GM21619 (cell line): Measurements from ENCODE around the gene PAGE2B.
"Not testable (repeated sequence)": the region's sequence is repeated elsewhere in the genome, so short reads cannot be mapped to it uniquely, and the experiment has no call there.

ENCODE experiments used
- ATAC-seq: cut with Tn5 transposase; IDR thresholded peaks from one replicate; pipeline ENCODE4 v1.9.1; 2021; ENCODE audit not compliant: unreplicated experiment

Gene PAGE2B, protein sequence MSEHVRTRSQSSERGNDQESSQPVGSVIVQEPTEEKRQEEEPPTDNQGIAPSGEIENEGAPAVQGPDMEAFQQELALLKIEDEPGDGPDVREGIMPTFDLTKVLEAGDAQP

DNA sequence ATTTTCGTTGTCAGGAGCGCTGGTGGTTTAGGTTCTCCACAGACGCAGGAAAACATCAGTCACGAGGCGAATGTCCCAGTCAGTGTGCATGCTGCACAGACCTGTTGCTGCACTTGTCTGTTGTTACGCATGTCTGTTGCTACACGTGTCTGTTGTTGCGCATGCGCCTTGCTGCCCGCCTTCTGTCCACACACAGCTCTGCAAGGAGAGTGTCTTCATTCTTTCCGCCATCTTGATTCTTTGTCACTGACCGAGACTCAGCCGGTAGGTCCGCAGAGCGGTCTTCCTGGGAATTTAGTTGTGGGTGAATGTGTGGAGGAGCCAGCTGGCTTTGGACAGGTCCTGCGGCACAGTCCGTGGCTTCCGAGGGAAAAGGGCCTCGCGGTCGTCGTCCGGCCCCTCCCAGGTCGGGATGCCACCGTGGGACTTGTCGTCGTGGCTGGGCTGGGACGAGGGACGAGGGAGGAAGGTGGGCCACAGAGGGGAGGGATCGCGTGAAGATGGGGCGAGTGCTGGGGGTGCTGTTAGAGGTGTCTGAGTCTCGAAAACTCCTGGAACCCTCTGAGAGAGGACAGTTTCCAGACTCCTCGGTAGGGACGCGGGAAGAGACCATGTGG lies at the start of gene PAGE2B:
Gene PAGE2B (plus strand): TSS at position 180 of the 617 bp plus-strand sequence. CDS start 1,012 bp downstream, outside the sequence.
- no peak for ATAC-seq

DNA sequence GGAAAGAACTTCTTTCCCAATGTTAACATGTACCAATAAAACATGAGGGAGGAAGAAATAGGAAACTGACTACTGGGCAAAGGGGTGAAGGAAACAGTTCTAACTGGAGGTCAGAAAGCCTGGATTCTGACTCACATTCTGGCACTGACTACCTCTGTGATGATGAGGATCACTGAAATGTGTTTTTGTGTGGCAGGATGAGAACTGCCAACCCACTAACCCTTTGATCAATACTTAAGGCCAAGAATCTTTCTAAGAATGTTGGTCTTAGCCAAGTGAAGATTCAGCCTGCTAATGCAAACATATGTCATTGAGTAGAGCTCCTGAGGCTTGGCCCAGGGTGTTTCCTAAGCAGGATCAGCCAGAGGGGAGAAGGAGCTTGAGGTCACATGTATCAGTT lies 48.7 kb upstream of the PAGE2B start:
- no peak for ATAC-seq

DNA sequence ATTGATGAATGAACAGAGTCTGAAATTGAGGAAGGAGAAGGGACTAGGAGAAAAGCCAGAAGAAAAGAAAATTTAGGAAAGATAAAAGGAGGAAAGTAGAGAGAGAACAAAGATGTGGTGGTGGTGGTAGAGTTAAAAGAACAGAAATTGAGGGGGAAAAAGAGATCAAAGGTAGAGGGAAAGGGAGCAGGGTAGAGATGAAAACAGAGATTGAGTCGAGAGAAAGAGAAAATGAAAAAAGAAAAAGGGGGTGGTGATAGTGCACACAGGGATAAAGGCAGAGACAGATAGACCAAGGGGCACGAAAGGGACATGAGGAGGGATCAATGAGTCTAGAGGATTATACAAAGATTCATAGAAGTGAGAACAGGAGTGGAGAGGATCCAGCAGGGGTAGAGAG lies 48.0 kb upstream of the PAGE2B start:
- ATAC-seq: no peak

DNA sequence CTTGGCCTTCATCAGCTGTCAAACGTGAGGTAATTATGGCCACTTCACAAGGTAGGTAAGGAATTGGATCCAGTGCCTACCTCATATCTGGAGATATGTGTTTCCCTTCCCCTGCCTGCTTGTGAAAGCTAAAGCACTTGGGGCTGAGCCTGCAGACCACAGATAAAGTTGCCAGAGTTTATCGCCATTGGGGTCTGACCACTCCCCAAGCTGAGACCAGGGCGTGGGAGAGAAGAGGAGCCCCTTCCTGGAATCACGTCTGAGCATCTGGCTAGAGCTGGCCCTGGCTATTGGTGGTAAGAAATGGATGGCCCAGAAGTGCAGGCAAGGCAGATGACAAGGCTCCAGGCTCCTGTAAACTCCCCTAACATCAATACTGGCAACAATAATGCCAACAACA lies 46.8 kb upstream of the PAGE2B start:
- no peak for ATAC-seq

DNA sequence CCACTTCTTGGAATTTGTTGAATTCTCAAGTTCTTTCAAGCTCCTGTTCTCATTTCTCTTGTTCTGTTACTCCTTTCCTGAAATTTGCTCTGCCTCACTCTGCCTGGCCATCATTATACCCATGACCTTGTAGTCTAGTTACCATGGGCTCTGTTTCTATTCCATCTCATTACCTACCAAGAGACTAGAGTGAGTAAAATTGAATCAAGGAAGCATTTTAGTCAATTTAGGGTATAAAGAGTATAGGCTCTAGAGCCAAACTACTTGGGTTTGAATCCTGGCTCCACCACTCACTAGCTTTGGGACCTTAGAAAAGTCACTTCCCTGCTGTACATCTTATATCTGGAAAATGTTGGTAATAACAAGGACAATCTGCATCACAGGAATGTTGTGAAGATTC lies 46.2 kb upstream of the PAGE2B start:
- ATAC-seq: no peak

DNA sequence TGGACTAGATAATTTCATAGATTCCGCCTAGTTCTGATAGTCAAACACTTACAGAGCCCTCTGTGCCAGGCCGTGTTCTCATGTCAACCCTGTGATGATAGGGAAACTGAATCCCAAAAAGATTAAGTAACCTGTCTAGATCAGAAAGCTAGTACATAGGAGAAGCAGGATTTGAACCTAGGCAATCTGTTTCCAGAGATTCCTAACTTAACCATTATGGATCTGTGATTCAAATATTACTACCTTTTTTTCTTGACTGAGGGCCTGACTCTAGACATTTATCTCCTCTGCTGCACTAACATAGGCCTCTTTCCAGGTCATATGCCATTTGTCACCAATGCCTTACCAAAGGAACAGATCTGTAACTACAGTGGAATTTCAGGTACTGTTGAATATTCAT lies 45.5 kb upstream of the PAGE2B start:
- ATAC-seq: no peak

DNA sequence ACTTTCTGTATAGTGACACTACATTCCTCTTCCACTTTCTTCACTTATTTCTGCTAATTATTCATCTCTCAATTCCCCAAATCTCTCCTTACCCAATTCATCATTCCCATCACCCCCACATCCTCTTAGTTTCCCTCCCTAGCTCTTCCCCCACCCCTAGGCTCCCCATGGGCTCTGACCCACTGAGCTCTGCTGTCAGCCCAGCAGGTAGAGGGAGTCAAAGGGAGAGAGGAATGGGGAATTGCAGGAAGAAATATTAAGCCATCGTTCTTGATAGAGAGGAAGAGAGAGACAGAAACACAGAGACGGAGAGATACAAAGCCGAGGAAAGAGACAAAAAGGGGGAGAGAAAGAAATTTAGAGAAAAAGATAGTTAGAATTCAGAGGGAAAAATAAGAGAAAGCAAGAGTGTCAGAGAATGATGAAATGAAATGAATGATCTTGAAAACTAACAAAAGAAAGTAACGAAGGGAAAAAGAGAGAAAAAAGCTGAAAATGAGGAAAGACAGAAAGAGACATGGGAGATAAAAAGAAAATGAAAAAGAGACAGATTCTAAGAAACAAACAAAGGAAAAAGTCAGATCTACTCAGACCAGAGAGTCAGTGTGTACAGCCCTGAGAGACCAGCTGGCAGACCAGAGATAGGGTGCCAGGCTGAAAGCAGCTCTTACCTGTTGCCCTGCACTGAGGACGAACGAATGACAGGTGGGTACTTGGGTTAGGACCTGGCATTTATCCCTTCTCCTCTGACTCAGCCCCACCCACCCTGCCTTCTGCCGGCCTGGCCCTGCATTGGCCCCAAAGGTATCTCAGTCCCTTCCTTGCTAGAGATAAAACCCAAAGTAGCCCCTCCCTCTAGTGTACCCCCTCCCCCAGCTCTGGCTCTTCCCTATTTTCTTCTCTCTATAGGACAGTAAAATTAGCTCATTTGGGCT lies 44.3 kb upstream of the PAGE2B start, which contains the start of gene ALAS2:
Gene ALAS2 (minus strand): TSS at position 707 of the 935 bp plus-strand sequence. CDS start 4,977 bp downstream, outside the sequence.
- no peak for ATAC-seq

DNA sequence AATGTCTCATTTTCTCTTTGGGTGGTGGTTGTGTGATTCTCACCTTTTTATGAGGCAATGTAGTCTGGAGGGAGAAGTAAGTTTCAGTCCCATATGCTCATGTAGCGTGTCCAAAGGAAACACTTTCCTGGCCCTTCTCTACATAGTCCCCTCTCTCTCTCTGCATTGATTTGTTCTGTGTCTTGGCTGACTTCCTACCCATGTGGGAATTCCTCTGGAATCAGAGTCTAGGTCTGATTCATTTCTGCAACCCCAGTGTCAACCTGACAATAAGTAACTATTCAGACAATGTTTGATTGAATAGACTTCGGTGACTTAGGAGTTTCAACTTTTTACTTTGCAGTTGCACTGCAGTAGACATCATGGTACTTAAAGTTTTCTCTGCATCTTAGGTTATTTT lies 41.4 kb upstream of the PAGE2B start:
- ATAC-seq: no peak

DNA sequence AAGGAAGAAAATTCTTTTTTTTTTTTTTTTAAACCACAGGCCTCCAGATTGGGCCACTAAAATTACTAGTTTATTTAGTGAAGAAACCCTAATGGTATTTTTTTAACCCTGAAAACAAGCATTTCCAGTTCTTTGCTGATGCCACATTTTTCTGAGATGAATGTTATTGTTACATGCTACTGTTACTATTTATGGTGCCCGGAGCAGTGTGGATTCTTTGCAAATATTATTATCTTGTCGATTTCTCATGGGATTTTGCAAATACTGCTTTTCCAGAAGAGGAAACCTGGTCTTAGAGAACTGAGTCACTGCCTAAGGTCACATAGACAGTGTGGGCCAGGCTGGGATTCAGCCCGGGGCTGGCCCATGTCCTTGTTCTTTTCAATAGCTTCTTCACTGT lies 35.4 kb upstream of the PAGE2B start:
- ATAC-seq: no peak

DNA sequence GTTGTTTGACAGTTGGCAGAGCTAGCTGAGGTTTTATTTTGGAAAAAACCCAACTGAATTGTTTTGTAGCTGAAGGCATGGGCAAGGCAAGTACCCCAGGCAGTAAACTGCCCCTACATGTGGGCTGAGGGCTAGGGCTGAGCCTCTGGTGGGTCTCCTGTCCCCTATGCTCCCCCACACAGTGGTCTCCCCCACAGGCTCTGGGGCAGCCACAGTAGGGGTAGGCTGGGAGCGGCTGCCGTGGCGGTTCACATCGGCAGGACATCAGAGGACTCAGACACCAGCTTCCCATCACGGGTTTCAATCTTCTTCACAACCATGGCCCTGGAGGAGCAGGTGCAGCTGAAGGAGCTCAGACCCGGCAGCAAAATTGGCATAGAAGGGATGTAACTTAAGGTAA lies 33.3 kb upstream of the PAGE2B start:
- no peak for ATAC-seq

DNA sequence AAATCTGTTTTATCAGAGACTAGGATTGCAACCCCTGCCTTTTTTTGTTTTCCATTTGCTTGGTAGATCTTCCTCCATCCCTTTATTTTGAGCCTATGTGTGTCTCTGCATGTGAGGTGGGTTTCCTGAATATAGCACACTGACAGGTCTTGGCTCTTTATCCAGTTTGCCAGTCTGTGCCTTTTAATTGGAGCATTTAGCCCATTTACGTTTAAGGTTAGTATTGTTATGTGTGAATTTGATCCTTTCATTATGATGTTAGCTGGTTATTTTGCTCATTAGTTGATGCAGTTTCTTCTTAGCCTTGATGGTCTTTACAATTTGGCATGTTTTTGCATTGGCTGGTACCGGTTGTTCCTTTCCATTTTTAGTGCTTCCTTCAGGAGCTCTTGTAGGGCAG lies 24.2 kb upstream of the PAGE2B start:
- ATAC-seq: not testable (repeated sequence)

DNA sequence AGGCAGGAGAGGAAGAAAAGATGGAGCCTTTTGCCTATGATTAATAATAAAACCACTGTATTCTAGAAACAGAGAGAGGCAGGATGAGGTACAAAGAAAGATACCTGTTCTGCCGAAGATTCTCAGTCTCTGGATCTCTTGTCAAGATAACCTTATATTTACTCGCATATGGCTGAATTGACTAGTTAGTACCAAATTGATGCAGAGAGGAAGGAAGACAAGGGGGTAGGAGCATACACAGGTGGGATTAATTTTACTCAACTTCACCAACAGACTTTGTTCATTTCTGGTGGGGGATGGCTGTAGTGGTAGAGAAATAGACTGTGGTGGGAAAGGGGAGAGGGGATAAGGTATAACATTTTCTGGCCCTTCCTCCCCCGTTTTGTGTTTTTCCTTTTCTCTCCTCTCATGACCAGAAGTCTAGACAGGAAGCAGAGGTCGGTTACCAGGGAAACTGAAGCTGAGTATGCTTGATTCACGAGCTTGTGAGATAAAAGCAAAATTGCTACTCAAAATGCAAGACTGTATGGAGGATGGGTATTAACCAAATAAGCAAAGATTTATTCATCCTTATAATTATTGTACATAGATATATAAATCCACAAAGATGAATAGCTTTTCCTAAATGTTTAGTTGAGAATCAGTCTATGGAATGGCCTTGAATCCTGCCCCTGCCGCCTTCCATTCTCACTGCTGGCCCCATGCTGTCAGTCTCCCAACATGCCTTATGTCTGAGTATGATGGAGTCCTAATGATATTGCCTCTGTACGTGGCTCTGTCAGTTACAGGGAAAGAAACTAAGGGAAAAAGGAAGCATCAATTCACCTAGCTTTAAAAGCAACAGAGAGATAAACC lies 17.8 kb upstream of the PAGE2B start:
- ATAC-seq: no peak

DNA sequence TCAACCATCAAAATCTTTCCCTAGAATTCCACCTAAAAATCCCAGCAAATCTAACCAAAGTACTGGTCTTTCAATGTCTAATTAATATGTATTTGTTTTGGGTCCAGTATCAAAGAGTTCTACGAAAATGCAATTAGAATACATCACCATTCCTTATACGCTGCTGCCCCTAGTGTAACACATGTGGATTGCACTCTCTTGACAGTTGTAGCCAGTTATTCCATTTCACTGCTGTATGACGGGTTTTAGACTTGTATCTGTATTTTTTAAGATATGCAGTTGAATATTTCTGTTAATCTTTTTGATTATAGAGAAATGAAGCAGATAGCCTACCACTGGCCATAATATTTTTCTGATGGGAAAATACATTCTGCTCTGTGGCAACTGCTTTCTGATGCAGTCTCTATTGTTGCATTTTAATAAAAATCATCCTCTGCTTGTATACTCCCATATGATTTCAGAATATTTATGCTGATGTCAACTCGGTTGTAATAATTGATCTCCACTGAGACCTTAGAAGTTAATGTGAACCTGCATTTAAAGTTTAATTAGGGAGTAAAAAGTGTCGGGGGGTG lies 17.1 kb upstream of the PAGE2B start:
- no peak for ATAC-seq

DNA sequence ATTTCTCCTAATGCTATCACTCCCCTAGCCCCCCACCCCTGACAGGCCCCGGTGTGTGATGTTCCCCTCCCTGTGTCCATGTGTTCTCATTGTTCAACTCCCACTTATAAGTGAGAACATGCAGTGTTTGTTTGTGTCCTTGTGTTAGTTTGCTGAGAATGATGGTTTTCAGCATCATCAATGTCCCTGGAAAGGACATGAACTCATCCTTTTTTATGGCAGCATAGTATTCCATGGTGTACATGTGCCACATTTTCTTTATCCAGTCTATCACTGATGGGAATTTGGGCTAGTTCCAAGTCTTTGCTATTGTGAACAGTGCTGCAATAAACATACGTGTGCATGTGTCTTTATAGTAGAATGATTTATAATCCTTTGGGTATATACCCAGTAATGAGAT lies 7.7 kb upstream of the PAGE2B start:
- ATAC-seq: not testable (repeated sequence)

DNA sequence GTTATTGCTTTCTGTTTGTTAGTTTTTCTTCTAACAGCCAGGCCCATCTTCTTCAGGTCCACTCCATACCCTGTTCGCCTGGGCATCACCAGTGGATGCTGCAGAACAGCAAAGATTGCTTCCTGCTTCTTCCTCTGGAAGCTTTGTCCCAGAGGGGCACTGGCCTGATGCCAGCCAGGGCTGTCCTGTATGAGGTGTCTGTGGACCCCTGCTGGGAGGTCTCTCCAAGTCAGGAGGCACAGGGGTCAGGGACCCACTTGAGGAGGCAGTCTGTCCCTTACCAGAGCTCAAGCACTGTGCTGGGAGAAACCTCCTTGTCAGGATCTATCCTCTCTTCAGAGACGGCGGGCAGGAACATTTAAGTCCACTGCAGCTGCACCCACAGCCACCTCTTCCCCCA lies 2.5 kb upstream of the PAGE2B start:
- no peak for ATAC-seq

DNA sequence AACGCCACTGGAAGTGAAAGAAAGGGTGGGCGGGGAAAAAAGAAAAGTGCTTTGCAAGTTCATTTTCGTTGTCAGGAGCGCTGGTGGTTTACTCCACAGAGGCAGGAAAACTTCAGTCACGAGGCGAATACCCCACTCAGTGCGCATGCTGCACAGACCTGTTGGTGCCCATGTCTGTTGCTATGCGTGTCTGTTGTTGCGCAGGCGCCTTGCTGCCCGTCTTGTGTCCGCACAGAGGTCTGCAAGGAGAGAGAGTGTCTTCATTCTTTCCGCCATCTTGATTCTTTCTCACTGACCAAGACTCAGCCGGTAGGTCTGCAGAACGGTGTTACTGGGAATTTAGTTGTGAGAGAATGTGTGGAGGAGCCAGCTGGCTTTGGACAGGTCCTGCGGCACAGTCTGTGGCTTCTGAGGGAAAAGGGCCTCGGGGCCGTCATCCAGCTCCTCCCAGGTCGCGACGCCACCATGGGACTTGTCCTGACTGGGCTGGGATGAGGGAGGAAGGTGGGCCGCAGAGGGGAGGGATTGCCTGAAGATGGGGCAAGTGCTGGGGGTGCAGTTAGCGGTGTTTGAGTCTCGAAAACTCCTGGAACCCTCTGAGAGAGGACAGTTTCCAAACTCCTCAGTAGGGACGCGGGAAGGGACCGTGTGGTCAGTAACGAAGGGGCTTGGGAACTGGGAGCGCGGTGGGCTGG lies 14.1 kb downstream of the PAGE2B start, which contains the start of gene PAGE2:
Gene PAGE2 (plus strand): TSS at position 224 of the 695 bp plus-strand sequence. CDS start 1,003 bp downstream, outside the sequence.
- ATAC-seq: no peak

DNA sequence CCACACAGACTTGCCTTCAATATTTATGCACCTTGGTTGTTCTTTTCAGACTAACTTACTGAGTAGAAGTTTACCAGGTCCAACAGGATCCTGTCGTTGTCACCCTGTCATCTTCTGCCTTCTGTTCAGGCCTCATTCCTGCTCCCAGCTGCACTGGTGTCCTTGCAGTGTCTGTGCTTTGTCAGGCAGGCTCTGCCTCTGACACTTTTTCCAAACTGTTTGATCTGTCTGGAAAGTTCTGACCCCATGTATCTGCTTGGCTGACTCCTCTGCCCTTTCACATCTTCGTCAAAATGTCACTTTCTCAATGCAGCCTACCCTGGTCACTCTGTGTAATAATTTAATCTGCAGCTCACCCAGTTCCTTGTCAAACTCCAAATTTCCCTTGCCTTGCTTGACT lies 23.9 kb downstream of the PAGE2B start:
- no peak for ATAC-seq

DNA sequence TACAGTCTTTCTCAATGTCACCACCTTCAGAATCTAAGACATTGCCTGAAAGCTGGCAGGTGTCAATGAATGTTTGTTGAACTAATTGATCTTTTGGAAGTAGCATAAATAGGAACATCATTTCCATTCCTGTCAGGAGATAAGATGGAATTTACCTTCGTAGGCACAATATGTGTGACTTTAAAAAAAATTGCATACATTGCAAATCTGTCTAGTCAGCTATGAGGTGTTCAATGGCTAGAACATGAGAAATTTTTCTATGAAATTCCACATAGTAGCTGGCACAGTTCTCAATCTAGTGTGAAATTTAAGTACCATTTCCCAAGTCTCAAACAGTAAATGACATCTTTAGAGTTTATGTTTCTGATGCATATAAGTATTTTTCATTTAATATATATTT lies 24.3 kb downstream of the PAGE2B start:
- no peak for ATAC-seq

DNA sequence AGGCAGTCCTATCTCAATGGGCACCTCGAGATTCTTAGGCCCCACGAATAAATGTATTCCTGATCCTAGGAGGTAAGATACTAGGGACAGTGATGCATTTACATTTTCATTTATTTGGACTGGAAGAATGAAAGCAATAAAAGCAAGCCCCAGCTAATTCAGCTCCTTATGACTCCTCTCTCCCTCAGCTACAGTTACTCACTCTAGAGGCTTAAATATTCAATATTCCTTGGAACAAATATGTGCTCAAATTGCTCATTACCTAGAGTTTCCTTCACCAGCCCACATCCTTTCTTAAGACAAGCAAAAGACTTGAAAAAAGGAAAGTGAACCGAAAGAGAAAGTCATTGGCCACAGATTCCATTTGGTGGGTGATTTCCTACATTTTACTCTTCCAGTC lies 27.9 kb downstream of the PAGE2B start:
- no peak for ATAC-seq

DNA sequence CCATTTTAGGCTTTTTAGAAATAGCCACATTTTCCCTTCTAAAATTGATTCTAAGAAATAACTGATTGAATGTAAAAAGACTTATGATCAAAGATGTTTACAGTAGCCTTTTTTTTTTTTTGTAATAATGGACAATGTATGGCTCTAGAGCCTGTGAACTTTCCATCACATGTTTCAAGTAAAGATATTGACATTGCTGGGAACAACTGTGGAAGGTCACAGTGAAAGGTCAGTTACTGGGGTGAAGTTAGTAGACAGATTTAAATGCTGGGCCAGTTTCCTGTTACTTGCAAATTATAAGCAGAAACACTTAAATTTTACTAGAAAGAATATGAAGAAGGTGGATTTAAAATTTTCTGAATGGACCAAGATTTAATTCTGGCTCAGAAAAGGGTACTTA lies 32.4 kb downstream of the PAGE2B start:
- no peak for ATAC-seq
